ENCODE results near the gene BATF2.

- no peak for TF ChIP-seq POLR2AphosphoS5 (IDR thresholded peaks at IDR 0.05; ENCODE audit: low read depth, low read length)
- TF ChIP-seq POLR2A (IDR thresholded peaks at IDR 0.05; ENCODE audit: low read depth, low read length): no peak
Observed at GRCh38 chr11:65021509-65021908, 24.7 kb upstream of the BATF2 start.

All from GM12892 (cell line).